Measurements from ENCODE around the gene DLG5.

DNA sequence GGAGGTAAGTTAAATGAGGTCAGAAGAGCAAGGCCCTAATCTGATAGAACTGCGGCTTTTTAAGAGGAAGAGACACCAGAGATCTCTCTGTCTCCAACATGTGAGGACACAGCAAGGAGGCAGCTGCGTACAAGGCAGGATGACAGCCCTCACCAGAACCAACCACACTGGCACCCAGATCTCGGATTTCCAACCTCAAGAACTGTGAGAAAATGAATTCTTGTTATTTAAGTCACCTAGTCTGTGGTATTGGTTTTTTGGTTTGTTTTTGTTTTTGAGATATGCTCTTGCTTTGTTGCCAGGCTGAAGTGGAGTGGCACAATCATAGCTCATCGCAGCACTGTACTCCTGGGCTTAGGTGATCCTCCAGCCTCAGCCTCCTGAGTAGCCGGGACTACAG is 127.2 kb downstream of the DLG5 start:
- no peak for TF ChIP-seq POLR2A (IDR thresholded peaks at IDR 0.05; ENCODE audit: low read length)
- TF ChIP-seq GATA1 (IDR thresholded peaks at IDR 0.05; ENCODE audit: low read depth, low read length), result no peak

Measured in erythroblast (primary cell).